ENCODE measurements around the gene RAB3IL1. TPM values are rescaled to one million over a fixed set of nuclear protein-coding genes. Genes with fewer than 3 reads are reported as not detected.

The RAB3IL1 gene
- total RNA-seq, 2 experiments from 2014 or later = not detected

- no peak overlapping the region for H3K4me3 Mint-ChIP-seq
- peak in 2 of 14 experiments; percentile 60 to 69 for DNase-seq
- no peaks in the 10 kb centered on the region for H3K9me3 Mint-ChIP-seq
- CTCF ChIA-PET = interaction anchor here (0.7 to 3.5 kb wide), 2 partner anchors 50 to 132 kb away, joined by 3 to 20 read pairs; no protein-coding TSS in a partner anchor
- POLR2A ChIA-PET = interaction anchor here (0.6 to 3.6 kb wide), 3 partner anchors 19 to 406 kb away, joined by 3 to 20 read pairs (median 3); partner anchors contain the start of gene FTH1
- TF ChIP-seq CTCF (IDR thresholded peaks at IDR 0.05) = no peak
- Histone ChIP-seq H3K4me3 (ENCODE audit: low read length) (no peak overlapping the region), H3K9me3 (ENCODE audit: control insufficient read depth in 1 of 2, insufficient read depth in 1 of 2, low read length in 2 of 2) (no peaks in the 10 kb centered on the region), H3K36me3 (ENCODE audit: insufficient read depth, low read length) (no peaks in the 10 kb centered on the region), H3K27ac (ENCODE audit: low read depth in 1 of 2, low read length in 2 of 2) (no peak overlapping the region), H3K27me3 (ENCODE audit: control insufficient read depth in 1 of 2, insufficient read depth in 2 of 2, low read length in 2 of 2) (peaks cover 8% of the 10 kb centered on the region in 2 experiments), H3K4me1 (ENCODE audit: insufficient read depth, low read length) (peaks cover 8% of the 10 kb centered on the region)
- no peak overlapping the region for H3K27ac Mint-ChIP-seq
- peaks cover 24% of the 10 kb centered on the region for H3K27me3 Mint-ChIP-seq
- intact Hi-C loops (cut with DNase I, micrococcal nuclease) = loop anchor here in 1 of 2 experiments (5.0 kb wide), 1 partner anchor 52 kb away; no protein-coding TSS in a partner anchor
- H3K4me1 Mint-ChIP-seq (ENCODE audit: low read depth) = no peaks in the 10 kb centered on the region
- ATAC-seq (ENCODE audit: poor library complexity) = peak; percentile 62
- H3K36me3 Mint-ChIP-seq (ENCODE audit: low read depth) = no peaks in the 10 kb centered on the region
These were observed 32.0 kb upstream of the RAB3IL1 start for GRCh38 chr11:61949169-61950034.

DNA sequence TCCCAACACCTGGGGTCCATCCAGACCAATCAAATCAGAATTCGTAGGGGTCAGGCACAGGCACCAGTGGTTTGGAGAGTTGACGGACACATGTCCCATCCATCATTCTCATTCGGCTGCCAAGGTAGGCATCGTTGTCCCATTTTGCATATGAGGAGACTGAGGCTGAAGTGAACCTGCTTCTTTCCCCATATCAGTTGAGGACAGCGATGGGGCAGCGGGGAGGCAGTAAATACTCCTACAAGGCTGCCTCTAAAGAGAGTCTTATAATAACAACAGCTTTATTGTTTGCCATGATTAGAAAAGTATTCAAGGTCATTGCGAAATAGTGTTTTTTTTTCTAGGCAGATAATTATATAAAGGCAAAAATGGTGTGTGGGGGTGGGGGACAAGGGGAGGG is 31.1 kb upstream of the RAB3IL1 start:
- CTCF ChIA-PET = interaction anchor here (0.7 to 3.5 kb wide), 22 partner anchors 11 to 310 kb away, joined by 3 to 73 read pairs (median 5); partner anchors contain the start of gene FTH1
- TF ChIP-seq CTCF (IDR thresholded peaks at IDR 0.05) = no peak

GRCh38 chr11:61947486-61948210 is 30.3 kb upstream of the RAB3IL1 start:
- Histone ChIP-seq H3K4me1 (ENCODE audit: insufficient read depth, low read length) (peaks cover 8% of the 10 kb centered on the region), H3K36me3 (ENCODE audit: insufficient read depth, low read length) (no peaks in the 10 kb centered on the region), H3K9me3 (ENCODE audit: control insufficient read depth in 1 of 2, insufficient read depth in 1 of 2, low read length in 2 of 2) (no peaks in the 10 kb centered on the region), H3K27ac (ENCODE audit: low read depth in 1 of 2, low read length in 2 of 2) (no peak overlapping the region), H3K27me3 (ENCODE audit: control insufficient read depth in 1 of 2, insufficient read depth in 2 of 2, low read length in 2 of 2) (peaks cover 0 to 3% of the 10 kb centered on the region in 2 experiments), H3K4me3 (ENCODE audit: low read length) (no peak overlapping the region)
- ChIA-PET POLR2A (interaction anchor here (0.7 to 3.6 kb wide), 7 partner anchors 9 to 160 kb away, joined by 3 to 20 read pairs (median 3); partner anchors contain the start of gene FTH1), CTCF (interaction anchor here (0.6 to 3.5 kb wide), 32 partner anchors 10 to 367 kb away, joined by 3 to 73 read pairs (median 4); partner anchors contain the start of gene FTH1)
- ATAC-seq (ENCODE audit: poor library complexity) (peak; percentile 87), DNase-seq (peak; percentile 42 to 81 (median 58))
- intact Hi-C loops (cut with DNase I, micrococcal nuclease) = loop anchor here (1.0 to 5.0 kb wide), 5 partner anchors 48 to 150 kb away; no protein-coding TSS in a partner anchor
- no peaks in the 10 kb centered on the region for H3K36me3 Mint-ChIP-seq (ENCODE audit: low read depth)
- H3K4me1 Mint-ChIP-seq (ENCODE audit: low read depth) = no peaks in the 10 kb centered on the region
- no peak overlapping the region for H3K4me3 Mint-ChIP-seq
- H3K27ac Mint-ChIP-seq = no peak overlapping the region
- no peaks in the 10 kb centered on the region for H3K9me3 Mint-ChIP-seq
- H3K27me3 Mint-ChIP-seq = peaks cover 16% of the 10 kb centered on the region
- peak; percentile 70 for TF ChIP-seq CTCF (IDR thresholded peaks at IDR 0.05)

More for the DNA sequence above, 31.1 kb upstream of the RAB3IL1 start:
- ATAC-seq (ENCODE audit: poor library complexity) = no peak
- H3K9me3 Mint-ChIP-seq = no peaks in the 10 kb centered on the region
- intact Hi-C loops (cut with DNase I, micrococcal nuclease) = loop anchor here in 1 of 2 experiments (5.0 kb wide), 1 partner anchor 51 kb away; no protein-coding TSS in a partner anchor
- H3K36me3 ChIP-seq (ENCODE audit: insufficient read depth, low read length) = no peaks in the 10 kb centered on the region
- no peak overlapping the region for H3K27ac Mint-ChIP-seq
- H3K4me1 ChIP-seq (ENCODE audit: insufficient read depth, low read length) = peaks cover 8% of the 10 kb centered on the region
- POLR2A ChIA-PET = interaction anchor here (0.8 to 3.6 kb wide), 3 partner anchors 19 to 159 kb away, joined by 3 to 20 read pairs (median 3); partner anchors contain the start of gene FTH1
- DNase-seq = no peak
- H3K27ac ChIP-seq (ENCODE audit: low read depth in 1 of 2, low read length in 2 of 2) = no peak overlapping the region
- H3K4me3 ChIP-seq (ENCODE audit: low read length) = no peak overlapping the region
- H3K4me1 Mint-ChIP-seq (ENCODE audit: low read depth) = no peaks in the 10 kb centered on the region
- no peak overlapping the region for H3K4me3 Mint-ChIP-seq
- H3K27me3 ChIP-seq (ENCODE audit: control insufficient read depth in 1 of 2, insufficient read depth in 2 of 2, low read length in 2 of 2) = peaks cover 0 to 5% of the 10 kb centered on the region in 2 experiments
- no peaks in the 10 kb centered on the region for H3K36me3 Mint-ChIP-seq (ENCODE audit: low read depth)
- peaks cover 16% of the 10 kb centered on the region for H3K27me3 Mint-ChIP-seq
- H3K9me3 ChIP-seq (ENCODE audit: control insufficient read depth in 1 of 2, insufficient read depth in 1 of 2, low read length in 2 of 2) = no peaks in the 10 kb centered on the region
